GM12878 (cell line): ENCODE measurements around the gene SIM1. TPM values are rescaled to one million over a fixed set of nuclear protein-coding genes. Genes with fewer than 3 reads are reported as not detected.

Experiments
- ATAC-seq: fragments of 200-7000 bp; cut with Tn5 transposase; 3 replicates; pipeline ENCODE4 v1.9.1; 2020; ENCODE audit warnings: mild to moderate bottlenecking, moderate library complexity
- BruUV-seq: library from RNA; stranded (reverse); fragments of 400-500 nt; replicated peaks from 2 replicates; lab custom pipeline; 2021; lab: Mats Ljungman, UMichigan
- CTCF ChIA-PET: fragments of 300-600 bp; sonication (Branson Sonifier 250); formaldehyde crosslinking; extraction: SDS; loops from one replicate; lab custom pipeline; 2021; ENCODE audit warnings: inconsistent platforms; lab: Yijun Ruan, JAX
- POLR2A ChIA-PET: fragments of 350-600 bp; formaldehyde crosslinking; extraction: SDS; loops from one replicate; lab custom pipeline; 2021; ENCODE audit warnings: inconsistent platforms; lab: Charles Lee
- RAD21 ChIA-PET: fragments of 300-600 bp; sonication (Branson Sonifier 250); formaldehyde crosslinking; loops from one replicate; lab custom pipeline; 2023; ENCODE audit warnings: antibody characterized with exemption; ENCODE audit not compliant: unreplicated experiment; lab: Charles Lee
- SMC1A ChIA-PET: fragments of 300-600 bp; sonication (Branson Sonifier 250); formaldehyde crosslinking; loops from one replicate; lab custom pipeline; 2023; ENCODE audit not compliant: unreplicated experiment, uncharacterized antibody; lab: Charles Lee
- DNase-seq: peaks from one replicate; pipeline ENCODE4 v3.0.0-alpha.2; 2011; ENCODE audit warnings: low read depth, low spot score
- FAIRE-seq: peaks from 3 replicates; lab custom pipeline; 2011; peaks lifted over from hg19 to GRCh38; lab: Jason Lieb, UNC
- H2AFZ ChIP-seq: 2 replicates; pipeline ENCODE4 v1.6.0; 2011; ENCODE audit warnings: low read depth, low read length, control low read depth; ENCODE audit not compliant: control insufficient read depth
- H3K27ac ChIP-seq: 2 replicates; pipeline ENCODE4 v1.5.1; 2011; ENCODE audit warnings: control low read depth; ENCODE audit not compliant: control insufficient read depth, insufficient read depth
- H3K27me3 ChIP-seq, 2 experiments: replicated peaks in 1 of 2; 2 replicates each; pipeline versions ENCODE4 v1.6.0 to v1.6.1; 2011; ENCODE audit warnings: low read length in 1 of 2; ENCODE audit not compliant: control insufficient read depth in 2 of 2, insufficient read depth in 2 of 2
- H3K36me3 ChIP-seq, 2 experiments: 2 replicates each; pipeline ENCODE4 v1.5.1; 2011; ENCODE audit warnings: low read length in 1 of 2; ENCODE audit not compliant: control insufficient read depth in 2 of 2, insufficient read depth in 2 of 2
- H3K4me1 ChIP-seq: 2 replicates; pipeline ENCODE4 v1.6.1; 2011; ENCODE audit warnings: mild to moderate bottlenecking, low read length, moderate library complexity, mixed read lengths; ENCODE audit not compliant: control insufficient read depth, insufficient read depth
- H3K4me2 ChIP-seq: 2 replicates; pipeline ENCODE4 v1.6.0; 2011; ENCODE audit warnings: control low read depth; ENCODE audit not compliant: control insufficient read depth, insufficient read depth
- H3K4me3 ChIP-seq: fragments of 200-600 bp; sonication (generic); 2 replicates; pipeline ENCODE4 v1.5.1; 2016
- H3K79me2 ChIP-seq: 2 replicates; pipeline ENCODE4 v1.6.0; 2011; ENCODE audit warnings: low read length; ENCODE audit not compliant: control insufficient read depth, insufficient read depth
- H3K9ac ChIP-seq: 2 replicates; pipeline ENCODE4 v1.8.0; 2011; ENCODE audit warnings: low read length, control low read depth, mixed read lengths; ENCODE audit not compliant: control insufficient read depth, insufficient read depth
- H3K9me3 ChIP-seq: replicated peaks from 3 replicates; pipeline ENCODE4 v1.5.1; 2011; ENCODE audit warnings: mild to moderate bottlenecking, low read length; ENCODE audit not compliant: control insufficient read depth, insufficient read depth
- H4K20me1 ChIP-seq: 2 replicates; pipeline ENCODE4 v1.6.0; 2011; ENCODE audit not compliant: control insufficient read depth, insufficient read depth
- FOS ChIP-seq: IDR thresholded peaks from 3 replicates; pipeline ENCODE4 v1.6.1; 2011; ENCODE audit warnings: borderline replicate concordance; ENCODE audit not compliant: insufficient read length; ENCODE audit errors: extremely low read depth
- JUND ChIP-seq: IDR thresholded peaks from 2 replicates; pipeline ENCODE4 v1.6.1; 2012; ENCODE audit warnings: low read depth, mild to moderate bottlenecking, low read length, improper control_type of control experiment, moderate library complexity
- MEF2B ChIP-seq: fragments of 450-650 bp; IDR thresholded peaks from 2 replicates; pipeline ENCODE4 v1.6.1; 2018; ENCODE audit warnings: mild to moderate bottlenecking, moderate library complexity; ENCODE audit not compliant: partially characterized antibody, poor library complexity, severe bottlenecking
- NBN ChIP-seq: fragments of 450-650 bp; IDR thresholded peaks from 2 replicates; pipeline ENCODE4 v1.6.1; 2016
- RELA ChIP-seq: fragments of 450-650 bp; IDR thresholded peaks from 2 replicates; pipeline ENCODE4 v1.8.0; 2014; ENCODE audit warnings: borderline replicate concordance; ENCODE audit not compliant: partially characterized antibody
- SMAD1 ChIP-seq: fragments of 450-650 bp; IDR thresholded peaks from 2 replicates; pipeline ENCODE4 v1.6.1; 2018; ENCODE audit warnings: mild to moderate bottlenecking, low read depth; ENCODE audit not compliant: partially characterized antibody
- TBL1XR1 ChIP-seq: IDR thresholded peaks from 2 replicates; pipeline ENCODE4 v1.6.1; 2012; ENCODE audit warnings: low read depth, low read length, improper control_type of control experiment
- ZBTB33 ChIP-seq: fragments of 450-650 bp; IDR thresholded peaks from 2 replicates; pipeline ENCODE4 v1.6.1; 2017; ENCODE audit warnings: mild to moderate bottlenecking
- ZNF687 ChIP-seq: fragments of 450-650 bp; IDR thresholded peaks from 2 replicates; pipeline ENCODE4 v1.6.1; 2017; ENCODE audit warnings: mild to moderate bottlenecking, moderate library complexity
- WGBS: methylation state at CpG from one replicate; pipeline ENCODE4 v1.1.6; 2016; ENCODE audit warnings: low lambda C conversion rate; ENCODE audit not compliant: insufficient replicate concordance, insufficient coverage; ENCODE audit errors: missing lambda C conversion rate; 5-methylcytosine and 5-hydroxymethylcytosine counted together
- in situ Hi-C: fragments of 300-500 bp; cut with MboI; formaldehyde crosslinking; loops from 9 replicates; pipeline ENCODE4 v1.14.3; 2018; ENCODE audit warnings: mixed read lengths
- intact Hi-C: fragments of 100-400 bp; cut with micrococcal nuclease; formaldehyde crosslinking; loops from one replicate; pipeline ENCODE4 v1.14.2; 2022; ENCODE audit not compliant: unreplicated experiment
- polyA plus RNA-seq, 11 experiments: library from polyadenylated mRNA; depleted of rRNA in 4 of 11; unstranded in 6 of 11; stranded (reverse) in 5 of 11; fragments of >200 nt; fragmentation: Nextera tagmentation in 4 of 11; fragmentation: Illumina TruSeq in 1 of 11; extraction: Ambion mirVana in 4 of 11; extraction: Trizol in 1 of 11; gene quantifications; 1 replicate in 1 of 11; 2 replicates in 10 of 11; pipeline versions ENCODE4 v1.2.1 to v1.2.3, GENCODE V29; 2011 to 2016; ENCODE audit warnings: inconsistent platforms in 2 of 11, missing spikeins in 2 of 11, low read depth in 1 of 11
- total RNA-seq, 4 experiments: library from RNA; depleted of rRNA in 3 of 4; stranded (reverse); fragments of >200 nt in 3 of 4; fragmentation: Illumina TruSeq in 1 of 4; extraction: Trizol in 1 of 4; gene quantifications; 2 replicates each; pipeline versions ENCODE4 v1.2.1 to v1.2.3, GENCODE V29; 2013 to 2021

The SIM1 gene
- total and polyA plus RNA-seq, 10 of the 15 experiments (the other 5 are each of a cell fraction or from before 2014, with no cell fraction given), result not detected

- Histone ChIP-seq H3K27me3 (no peaks in the 10 kb centered on the region), H3K4me3 (no peak overlapping the region), H3K4me1 (no peaks in the 10 kb centered on the region), H3K4me2 (no peak overlapping the region), H2AFZ (no peak overlapping the region), H3K9ac (no peak overlapping the region), H3K79me2 (no peaks in the 10 kb centered on the region), H3K27ac (no peak overlapping the region), H3K9me3 (no peaks in the 10 kb centered on the region), H4K20me1 (no peaks in the 10 kb centered on the region), H3K36me3 (no peaks in the 10 kb centered on the region)
- TF ChIP-seq MEF2B (no peak), FOS (no peak), NBN (no peak), RELA (no peak), JUND (no peak), SMAD1 (no peak), TBL1XR1 (no peak)
- no TSS peak for BruUV-seq
- ATAC-seq (no peak), DNase-seq (no peak), FAIRE-seq (no peak)
- CTCF ChIA-PET, result no interaction called here
- in situ Hi-C loops, result no loop called here
- whole genome bisulfite sequencing, result 13% methylated on average over 3 of the region's 3 CpGs
- SMC1A ChIA-PET, result no interaction called here
- intact Hi-C loops, result no loop called here
- POLR2A ChIA-PET, result no interaction called here
- RAD21 ChIA-PET, result no interaction called here
Observed at GRCh38 chr6:100379386-100379785, 85.3 kb downstream of the SIM1 start.

GRCh38 chr6:100378576-100378975 lies 86.1 kb downstream of the SIM1 start:
- Histone ChIP-seq H3K9ac (no peak overlapping the region), H3K27ac (no peak overlapping the region), H3K79me2 (no peaks in the 10 kb centered on the region), H2AFZ (no peak overlapping the region), H3K27me3 (no peaks in the 10 kb centered on the region), H3K4me2 (no peak overlapping the region), H3K4me1 (no peaks in the 10 kb centered on the region)
- RAD21 ChIA-PET, result no interaction called here
- ATAC-seq, result no peak
- WGBS, result 68% methylated on average over 2 of the region's 2 CpGs
- TF ChIP-seq ZNF687 (no peak), ZBTB33 (no peak)
- TF ChIP-seq, all 136 proteins: peak for 0
- FAIRE-seq, result no peak
- no peaks in the 10 kb centered on the region for H3K9me3 ChIP-seq
- SMC1A ChIA-PET, result no interaction called here
- no peak for DNase-seq
- H4K20me1 ChIP-seq, result no peaks in the 10 kb centered on the region
- no TSS peak for BruUV-seq
- POLR2A ChIA-PET, result no interaction called here
- CTCF ChIA-PET, result no interaction called here
- no peaks in the 10 kb centered on the region for H3K36me3 ChIP-seq
- in situ Hi-C loops (no loop called here), intact Hi-C loops (no loop called here)
- H3K4me3 ChIP-seq, result no peak overlapping the region
